HEK293T (cell line): ENCODE results near the gene OR4D10.

Experiments used
- CTCF ChIA-PET: fragments of 350-600 bp; formaldehyde crosslinking; extraction: SDS; loops from one replicate; lab custom pipeline; 2021; ENCODE audit warnings: antibody characterized with exemption, inconsistent platforms; lab: Yijun Ruan, JAX
- POLR2A ChIA-PET: fragments of 350-600 bp; formaldehyde crosslinking; extraction: SDS; loops from one replicate; lab custom pipeline; 2020; ENCODE audit warnings: antibody characterized with exemption, inconsistent platforms; lab: Yijun Ruan, JAX
- DNase-seq: peaks from one replicate; pipeline ENCODE4 v3.0.0; 2012; ENCODE audit warnings: mixed read lengths; ENCODE audit errors: extremely low spot score
- ARNT ChIP-seq: fragments of 450-650 bp; IDR thresholded peaks from 2 replicates; pipeline ENCODE4 v1.6.1; 2017; ENCODE audit warnings: mild to moderate bottlenecking
- BHLHE40 ChIP-seq: fragments of 450-650 bp; IDR thresholded peaks from 2 replicates; pipeline ENCODE4 v1.6.1; 2016; ENCODE audit warnings: mild to moderate bottlenecking, moderate library complexity, borderline replicate concordance
- CTBP1 ChIP-seq: fragments of 450-650 bp; IDR thresholded peaks from 2 replicates; pipeline ENCODE4 v1.6.1; 2016; ENCODE audit warnings: borderline replicate concordance
- ELF4 ChIP-seq: fragments of 450-650 bp; IDR thresholded peaks from 2 replicates; pipeline ENCODE4 v1.6.1; 2017; ENCODE audit warnings: antibody characterized with exemption
- FOXA1 ChIP-seq: fragments of 450-650 bp; IDR thresholded peaks from 2 replicates; pipeline ENCODE4 v1.6.1; 2016; ENCODE audit warnings: mild to moderate bottlenecking
- FOXK2 ChIP-seq: fragments of 450-650 bp; IDR thresholded peaks from 2 replicates; pipeline ENCODE4 v1.6.1; 2016; ENCODE audit warnings: mild to moderate bottlenecking
- FOXM1 ChIP-seq: fragments of 450-650 bp; IDR thresholded peaks from 2 replicates; pipeline ENCODE4 v1.6.1; 2017; ENCODE audit warnings: mild to moderate bottlenecking, borderline replicate concordance
- HDGF ChIP-seq: fragments of 450-650 bp; IDR thresholded peaks from 2 replicates; pipeline ENCODE4 v1.6.1; 2017; ENCODE audit warnings: antibody characterized with exemption, borderline replicate concordance
- L3MBTL2 ChIP-seq: fragments of 450-650 bp; conservative IDR thresholded peaks from 2 replicates; pipeline ENCODE4 v1.6.1; 2016; ENCODE audit warnings: mild to moderate bottlenecking
- LEF1 ChIP-seq: fragments of 450-650 bp; IDR thresholded peaks from 2 replicates; pipeline ENCODE4 v1.6.1; 2017; ENCODE audit warnings: mild to moderate bottlenecking, borderline replicate concordance
- NFRKB ChIP-seq: fragments of 450-650 bp; IDR thresholded peaks from 2 replicates; pipeline ENCODE4 v1.6.1; 2016; ENCODE audit warnings: mild to moderate bottlenecking, moderate library complexity
- PKNOX1 ChIP-seq: fragments of 450-650 bp; IDR thresholded peaks from 2 replicates; pipeline ENCODE4 v1.6.1; 2016
- SP1 ChIP-seq: fragments of 450-650 bp; IDR thresholded peaks from 2 replicates; pipeline ENCODE4 v1.6.1; 2017
- SUZ12 ChIP-seq: fragments of 450-650 bp; IDR thresholded peaks from 2 replicates; pipeline ENCODE4 v1.6.1; 2016; ENCODE audit warnings: mild to moderate bottlenecking
- TARDBP ChIP-seq: fragments of 450-650 bp; IDR thresholded peaks from 2 replicates; pipeline ENCODE4 v1.6.1; 2016
- ZNF384 ChIP-seq: fragments of 450-650 bp; IDR thresholded peaks from 2 replicates; pipeline ENCODE4 v1.6.1; 2016

The OR4D10 gene

GRCh38 chr11:59475176-59475575 lies 2.1 kb downstream of the OR4D10 start:
- ChIA-PET CTCF (no interaction called here), POLR2A (no interaction called here)
- TF ChIP-seq ZNF384 (no peak), SP1 (no peak), PKNOX1 (no peak), TARDBP (no peak), FOXK2 (no peak), CTBP1 (no peak), ELF4 (no peak), FOXA1 (no peak), NFRKB (no peak), L3MBTL2 (no peak), LEF1 (no peak), SUZ12 (no peak), ARNT (no peak), HDGF (no peak), FOXM1 (no peak), BHLHE40 (no peak)
- DNase-seq, result no peak

GRCh38 chr11:59479906-59480305 lies 6.8 kb downstream of the OR4D10 start:
- ChIA-PET POLR2A (interaction anchor here (0.9 kb wide), 1 partner anchor 136 kb away, joined by 3 read pairs; the partner anchor contains the start of gene OSBP), CTCF (no interaction called here)
- no peak for DNase-seq
- TF ChIP-seq FOXA1 (no peak), TARDBP (no peak), FOXK2 (no peak), SUZ12 (no peak), ELF4 (no peak), LEF1 (no peak), SP1 (no peak), CTBP1 (no peak), ZNF384 (no peak), L3MBTL2 (no peak), ARNT (no peak), HDGF (no peak), FOXM1 (no peak), NFRKB (no peak), BHLHE40 (no peak), PKNOX1 (no peak)

- TF ChIP-seq LEF1 (no peak), PKNOX1 (no peak), ZNF384 (no peak), SUZ12 (no peak), NFRKB (no peak), FOXK2 (no peak), CTBP1 (no peak), FOXA1 (no peak), SP1 (no peak), BHLHE40 (no peak), L3MBTL2 (no peak)
- POLR2A ChIA-PET, result interaction anchor here (0.9 kb wide), 1 partner anchor 135 kb away, joined by 3 read pairs; the partner anchor contains the start of gene OSBP
- no peak for DNase-seq
- CTCF ChIA-PET, result no interaction called here
These were observed 7.2 kb downstream of the OR4D10 start for GRCh38 chr11:59480359-59480758.

GRCh38 chr11:59501931-59502330 lies 28.8 kb downstream of the OR4D10 start:
- TF ChIP-seq CTBP1 (no peak), ARNT (no peak), NFRKB (no peak), HDGF (no peak), FOXK2 (no peak), FOXA1 (no peak), L3MBTL2 (no peak), ZNF384 (no peak), SUZ12 (no peak), LEF1 (no peak), BHLHE40 (no peak), FOXM1 (no peak), PKNOX1 (no peak), ELF4 (no peak), TARDBP (no peak), SP1 (no peak)
- no peak for DNase-seq
- ChIA-PET CTCF (no interaction called here), POLR2A (no interaction called here)

- ChIA-PET POLR2A (no interaction called here), CTCF (no interaction called here)
- no peak for DNase-seq
- TF ChIP-seq ELF4 (no peak), ARNT (no peak), NFRKB (no peak), FOXK2 (no peak), SUZ12 (no peak), SP1 (no peak), FOXM1 (no peak), FOXA1 (no peak), HDGF (no peak), CTBP1 (no peak)
These were observed 30.2 kb downstream of the OR4D10 start, which contains the start of gene OR4D11 for GRCh38 chr11:59503276-59503675. Gene OR4D11 (plus strand): TSS chr11:59503576. CDS start chr11:59503576, 0 bp downstream.
